Upper lobe of right lung (tissue), 1 donor: ENCODE results near the gene MS4A6E. TPM values are rescaled to one million over a fixed set of nuclear protein-coding genes. Genes with fewer than 3 reads are reported as not detected.
"Not testable (repeated sequence)": the region's sequence is repeated elsewhere in the genome, so short reads cannot be mapped to it uniquely, and the experiment has no call there.

Experiments
- ATAC-seq: fragments of 200-7000 bp; cut with Tn5 transposase; one replicate; pipeline ENCODE4 v1.9.1; 2020; ENCODE audit warnings: mild to moderate bottlenecking, moderate library complexity
- DNase-seq: peaks from one replicate; pipeline ENCODE4 v3.0.0-alpha.2; 2020
- H3K27ac ChIP-seq: fragments of 200-600 bp; one replicate; pipeline ENCODE4 v1.8.0; 2022
- H3K27me3 ChIP-seq: fragments of 200-600 bp; one replicate; pipeline ENCODE4 v1.8.0; 2022; ENCODE audit warnings: mild to moderate bottlenecking
- H3K36me3 ChIP-seq: fragments of 200-600 bp; one replicate; pipeline ENCODE4 v1.8.0; 2022
- H3K4me1 ChIP-seq: fragments of 200-600 bp; one replicate; pipeline ENCODE4 v1.8.0; 2022
- H3K4me3 ChIP-seq: fragments of 200-600 bp; one replicate; pipeline ENCODE4 v1.8.0; 2022; ENCODE audit warnings: mild to moderate bottlenecking
- H3K9me3 ChIP-seq: fragments of 200-600 bp; one replicate; pipeline ENCODE4 v1.8.0; 2022
- intact Hi-C: fragments of 100-400 bp; cut with DNase I; formaldehyde crosslinking; loops from one replicate; pipeline ENCODE4 v1.11.0; 2022
- total RNA-seq: library from RNA; stranded (reverse); fragmentation: NEBNext Ultra II Directional; extraction: Animal tissue kit (Norgen Biotek cat#: 25700); gene quantifications from one replicate; pipeline ENCODE4 v1.2.1, GENCODE V29; 2021
- TF ChIP-seq, protein P1 (sequence below): fragments of 200-600 bp; IDR thresholded peaks from one replicate; pipeline ENCODE4 v1.8.0; 2022; ENCODE audit warnings: antibody characterized with exemption
- donor health status: DM: no; HTN: yes; CAD: no; lungs with severe emphysema.

MS4A6E gene
- total RNA-seq, 1 donor from 2014 or later: not detected

DNA sequence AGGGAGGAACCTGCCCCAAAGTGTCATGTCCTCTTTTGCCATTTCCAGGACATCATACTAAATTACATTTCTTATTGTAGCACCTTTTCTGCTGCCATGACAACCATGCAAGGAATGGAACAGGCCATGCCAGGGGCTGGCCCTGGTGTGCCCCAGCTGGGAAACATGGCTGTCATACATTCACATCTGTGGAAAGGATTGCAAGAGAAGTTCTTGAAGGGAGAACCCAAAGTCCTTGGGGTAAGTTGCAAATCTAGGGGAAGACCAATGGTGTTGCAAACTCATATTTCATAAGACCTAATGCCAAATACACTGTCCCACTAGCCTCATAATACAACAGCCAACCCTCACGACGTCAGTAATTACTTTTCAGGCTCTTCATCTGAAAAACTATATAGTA, 34.9 kb upstream of the MS4A6E start:
- no peaks in the 10 kb centered on the region for H3K27me3 ChIP-seq
- no peaks in the 10 kb centered on the region for H3K4me1 ChIP-seq
- ATAC-seq (peak; percentile 71), DNase-seq (no peak)
- no peak overlapping the region for H3K4me3 ChIP-seq
- H3K9me3 ChIP-seq: no peaks in the 10 kb centered on the region
- no peaks in the 10 kb centered on the region for H3K36me3 ChIP-seq
- intact Hi-C loops: no loop called here
- no peak overlapping the region for H3K27ac ChIP-seq
- TF ChIP-seq, protein P1, sequence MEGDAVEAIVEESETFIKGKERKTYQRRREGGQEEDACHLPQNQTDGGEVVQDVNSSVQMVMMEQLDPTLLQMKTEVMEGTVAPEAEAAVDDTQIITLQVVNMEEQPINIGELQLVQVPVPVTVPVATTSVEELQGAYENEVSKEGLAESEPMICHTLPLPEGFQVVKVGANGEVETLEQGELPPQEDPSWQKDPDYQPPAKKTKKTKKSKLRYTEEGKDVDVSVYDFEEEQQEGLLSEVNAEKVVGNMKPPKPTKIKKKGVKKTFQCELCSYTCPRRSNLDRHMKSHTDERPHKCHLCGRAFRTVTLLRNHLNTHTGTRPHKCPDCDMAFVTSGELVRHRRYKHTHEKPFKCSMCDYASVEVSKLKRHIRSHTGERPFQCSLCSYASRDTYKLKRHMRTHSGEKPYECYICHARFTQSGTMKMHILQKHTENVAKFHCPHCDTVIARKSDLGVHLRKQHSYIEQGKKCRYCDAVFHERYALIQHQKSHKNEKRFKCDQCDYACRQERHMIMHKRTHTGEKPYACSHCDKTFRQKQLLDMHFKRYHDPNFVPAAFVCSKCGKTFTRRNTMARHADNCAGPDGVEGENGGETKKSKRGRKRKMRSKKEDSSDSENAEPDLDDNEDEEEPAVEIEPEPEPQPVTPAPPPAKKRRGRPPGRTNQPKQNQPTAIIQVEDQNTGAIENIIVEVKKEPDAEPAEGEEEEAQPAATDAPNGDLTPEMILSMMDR: no peak

GRCh38 chr11:60301178-60301577, 25.9 kb upstream of the MS4A6E start:
- H3K27ac ChIP-seq: no peak overlapping the region
- ATAC-seq: no peak
- H3K9me3 ChIP-seq: no peaks in the 10 kb centered on the region
- H3K4me1 ChIP-seq: no peaks in the 10 kb centered on the region
- H3K27me3 ChIP-seq: no peaks in the 10 kb centered on the region
- TF ChIP-seq, protein P1: no peak
- no peak overlapping the region for H3K4me3 ChIP-seq
- intact Hi-C loops: no loop called here
- H3K36me3 ChIP-seq: no peaks in the 10 kb centered on the region
- DNase-seq: no peak

GRCh38 chr11:60301884-60302283, 25.2 kb upstream of the MS4A6E start:
- H3K9me3 ChIP-seq, H3K27ac ChIP-seq, H3K36me3 ChIP-seq, H3K4me1 ChIP-seq, ATAC-seq, DNase-seq, H3K27me3 ChIP-seq, intact Hi-C loops, H3K4me3 ChIP-seq: not testable (repeated sequence)

- no peaks in the 10 kb centered on the region for H3K9me3 ChIP-seq
- no peaks in the 10 kb centered on the region for H3K36me3 ChIP-seq
- H3K4me1 ChIP-seq: no peaks in the 10 kb centered on the region
- ATAC-seq (no peak), DNase-seq (no peak)
- no peak overlapping the region for H3K27ac ChIP-seq
- TF ChIP-seq, protein P1: no peak
- H3K4me3 ChIP-seq: no peak overlapping the region
- no peaks in the 10 kb centered on the region for H3K27me3 ChIP-seq
- intact Hi-C loops: no loop called here
Measured at GRCh38 chr11:60303661-60304060, 23.4 kb upstream of the MS4A6E start.

- H3K4me3 ChIP-seq: no peak overlapping the region
- TF ChIP-seq, protein P1: no peak
- H3K27me3 ChIP-seq: no peaks in the 10 kb centered on the region
- DNase-seq (no peak), ATAC-seq (no peak)
- no peaks in the 10 kb centered on the region for H3K4me1 ChIP-seq
- H3K9me3 ChIP-seq: no peaks in the 10 kb centered on the region
- intact Hi-C loops: no loop called here
- H3K27ac ChIP-seq: no peak overlapping the region
- H3K36me3 ChIP-seq: no peaks in the 10 kb centered on the region
Measured at GRCh38 chr11:60305906-60306619, 21.0 kb upstream of the MS4A6E start.

DNA sequence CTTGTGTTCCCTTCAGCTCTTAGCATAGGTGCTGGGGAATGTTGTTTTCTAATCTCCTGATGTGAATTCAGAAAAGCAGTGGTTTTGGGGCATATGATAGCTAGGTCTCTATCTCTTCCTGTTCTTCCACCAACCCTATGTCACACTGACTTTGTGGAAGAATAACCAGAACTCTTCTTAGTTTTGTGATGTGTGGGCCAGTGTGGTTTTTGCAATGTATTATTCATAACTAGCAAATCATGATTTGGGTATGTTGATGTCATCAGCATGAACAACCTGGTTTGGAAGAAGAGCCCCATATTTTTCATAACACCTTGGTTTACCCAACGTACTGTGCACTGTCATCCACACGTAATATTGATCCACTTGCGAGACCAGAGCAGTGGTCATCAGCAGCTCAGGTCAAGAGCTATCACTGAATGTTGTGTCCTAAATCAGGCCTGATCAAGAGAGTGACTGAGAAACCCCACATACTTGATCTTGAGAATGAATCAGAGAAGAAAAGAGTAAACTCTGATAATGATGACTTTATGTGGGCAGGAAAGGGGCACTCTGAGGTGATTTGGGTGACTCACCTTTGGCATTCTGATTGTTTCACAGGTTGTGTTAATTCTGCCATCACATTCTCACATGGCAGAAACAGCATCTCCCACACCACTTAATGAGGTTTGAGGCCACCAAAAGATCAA, 19.4 kb upstream of the MS4A6E start:
- no peak for DNase-seq
- intact Hi-C loops: no loop called here
- Histone ChIP-seq H3K4me1 (no peaks in the 10 kb centered on the region), H3K36me3 (no peaks in the 10 kb centered on the region), H3K9me3 (no peaks in the 10 kb centered on the region), H3K27ac (no peak overlapping the region), H3K27me3 (no peaks in the 10 kb centered on the region), H3K4me3 (no peak overlapping the region)
- ATAC-seq: no peak
- TF ChIP-seq, protein P1: no peak
